HG02623 (cell line): ENCODE data around the gene CTSF.
A peak's percentile ranks its signal among the peaks of the same experiment; 100 is the strongest.
"Not testable (repeated sequence)": the region's sequence is repeated elsewhere in the genome, so short reads cannot be mapped to it uniquely, and the experiment has no call there.

Experiments used
- ATAC-seq: cut with Tn5 transposase; IDR thresholded peaks from one replicate; pipeline ENCODE4 v1.9.1; 2021; ENCODE audit warnings: moderate library complexity; ENCODE audit not compliant: unreplicated experiment

CTSF gene

DNA sequence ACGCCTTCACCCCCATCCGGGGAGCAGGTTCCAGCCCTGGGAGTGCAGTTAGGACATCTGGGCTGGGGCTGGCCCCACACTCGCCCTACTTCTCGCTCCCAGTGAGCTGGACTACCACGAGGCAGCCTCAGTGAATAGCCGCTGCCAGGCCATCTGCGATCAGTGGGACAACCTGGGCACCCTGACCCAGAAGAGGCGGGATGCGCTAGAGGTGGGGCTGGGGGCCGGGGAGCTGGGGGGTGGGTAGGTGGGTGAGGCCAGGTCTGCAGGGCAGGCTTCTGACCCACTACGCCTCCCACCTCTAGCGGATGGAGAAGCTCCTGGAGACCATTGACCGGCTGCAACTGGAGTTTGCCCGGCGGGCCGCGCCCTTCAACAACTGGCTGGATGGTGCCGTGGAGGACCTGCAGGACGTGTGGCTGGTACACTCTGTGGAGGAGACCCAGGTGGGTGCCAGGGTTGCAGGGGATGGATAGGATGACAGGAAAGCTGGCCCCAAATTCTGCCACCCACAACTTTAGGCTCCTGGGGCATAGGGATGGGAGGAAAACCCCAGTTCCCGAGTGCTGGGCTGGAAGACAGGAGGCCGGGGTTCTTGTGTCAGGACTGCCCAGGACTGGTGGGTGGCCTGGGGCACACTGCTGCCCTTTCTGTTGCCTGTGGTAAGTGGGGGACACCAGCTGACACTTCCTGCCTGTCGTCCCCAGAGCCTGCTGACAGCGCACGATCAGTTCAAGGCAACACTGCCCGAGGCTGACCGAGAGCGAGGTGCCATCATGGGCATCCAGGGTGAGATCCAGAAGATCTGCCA is 8.3 kb downstream of the CTSF start:
- no peak for ATAC-seq

DNA sequence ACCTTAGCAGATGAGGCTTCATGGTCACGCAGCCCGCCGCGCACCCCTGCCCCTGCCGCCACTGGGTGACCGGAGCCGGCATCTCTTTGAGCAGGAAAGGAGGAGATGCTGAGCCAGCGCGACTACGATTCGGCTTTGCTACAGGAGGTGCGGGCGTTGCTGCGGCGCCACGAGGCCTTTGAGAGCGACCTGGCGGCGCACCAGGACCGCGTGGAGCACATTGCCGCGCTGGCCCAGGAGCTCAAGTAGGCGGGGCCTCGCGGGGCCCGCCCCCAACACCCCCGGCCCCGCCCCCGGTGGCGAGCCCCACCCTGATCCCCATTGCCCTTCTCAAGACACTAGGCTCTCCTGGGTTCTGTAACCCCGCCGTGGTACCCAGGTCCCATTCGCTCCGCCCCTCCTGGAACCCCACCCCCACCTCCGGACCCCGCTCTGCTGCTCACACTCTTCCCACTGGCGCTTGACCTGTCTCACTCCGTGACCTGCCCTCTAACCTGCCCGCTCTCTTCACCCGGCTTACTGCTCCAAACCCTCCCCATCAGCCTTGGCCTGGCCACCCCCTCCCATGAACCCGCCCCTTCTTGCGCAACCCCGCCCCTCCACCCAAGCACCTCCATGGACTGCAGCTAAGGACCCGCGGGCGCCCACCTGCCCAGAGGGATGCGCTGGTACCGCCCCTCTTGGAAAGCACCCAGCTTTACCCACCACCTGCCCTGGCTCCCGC is 9.1 kb downstream of the CTSF start:
- no peak for ATAC-seq

DNA sequence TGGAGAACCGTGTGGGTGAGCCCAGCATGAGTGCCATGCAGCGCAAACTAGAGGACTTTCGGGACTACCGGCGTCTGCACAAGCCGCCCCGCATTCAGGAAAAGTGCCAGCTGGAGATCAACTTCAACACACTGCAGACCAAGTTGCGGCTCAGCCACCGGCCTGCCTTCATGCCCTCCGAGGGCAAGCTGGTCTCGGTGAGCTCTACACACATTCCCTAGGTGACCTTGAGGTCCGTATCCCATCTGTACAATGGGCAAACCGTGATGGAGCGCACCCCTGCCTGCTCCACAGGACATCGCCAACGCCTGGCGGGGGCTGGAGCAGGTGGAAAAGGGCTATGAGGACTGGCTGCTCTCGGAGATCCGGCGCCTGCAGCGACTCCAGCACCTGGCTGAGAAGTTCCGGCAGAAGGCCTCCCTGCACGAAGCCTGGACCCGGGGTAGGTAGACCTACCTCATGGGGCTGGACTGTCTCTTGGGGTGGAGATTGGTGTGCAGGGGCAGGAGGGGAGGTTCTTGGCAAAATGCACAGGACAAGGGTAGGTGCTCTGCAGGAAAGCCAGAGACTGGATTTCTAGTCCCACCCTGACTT is 10.6 kb downstream of the CTSF start:
- ATAC-seq = no peak

DNA sequence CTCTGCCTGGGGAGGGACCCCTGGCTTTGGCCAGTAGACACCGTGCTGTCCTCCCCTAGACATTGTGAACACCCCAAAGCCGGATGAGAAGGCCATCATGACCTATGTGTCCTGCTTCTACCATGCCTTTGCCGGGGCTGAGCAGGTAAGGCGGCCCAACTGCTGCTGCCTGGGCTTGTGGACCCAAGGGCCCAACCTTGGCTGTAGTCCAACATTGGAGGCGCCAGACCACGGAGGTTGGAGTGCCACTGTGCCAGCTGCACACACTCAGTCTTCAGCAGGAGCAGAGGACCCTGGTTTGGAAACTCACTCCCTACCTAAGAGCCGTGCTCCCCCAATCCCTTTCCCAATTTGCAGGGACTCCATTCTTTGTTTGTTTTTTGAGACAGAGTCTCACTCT is 12.3 kb downstream of the CTSF start:
- ATAC-seq = no peak

DNA sequence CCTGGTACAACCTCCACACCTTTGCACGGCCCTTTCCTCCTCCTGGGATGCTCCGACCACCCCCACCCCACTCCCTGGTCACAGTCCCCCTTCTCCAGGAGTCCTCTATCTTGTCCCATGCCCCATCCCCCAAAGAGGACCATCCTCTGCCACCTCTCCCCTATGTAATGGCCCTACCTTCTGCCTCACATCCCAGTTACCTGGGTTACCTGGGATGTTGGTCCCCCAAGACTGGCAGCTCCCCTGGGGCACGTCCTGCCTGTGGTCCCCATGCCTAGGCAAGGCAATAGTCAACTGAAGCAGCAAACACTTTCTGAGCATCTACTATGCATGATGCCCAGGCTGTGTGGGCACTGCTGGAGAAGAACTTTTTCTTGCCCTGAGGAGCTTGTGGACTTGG is 13.0 kb downstream of the CTSF start:
- ATAC-seq = no peak

DNA sequence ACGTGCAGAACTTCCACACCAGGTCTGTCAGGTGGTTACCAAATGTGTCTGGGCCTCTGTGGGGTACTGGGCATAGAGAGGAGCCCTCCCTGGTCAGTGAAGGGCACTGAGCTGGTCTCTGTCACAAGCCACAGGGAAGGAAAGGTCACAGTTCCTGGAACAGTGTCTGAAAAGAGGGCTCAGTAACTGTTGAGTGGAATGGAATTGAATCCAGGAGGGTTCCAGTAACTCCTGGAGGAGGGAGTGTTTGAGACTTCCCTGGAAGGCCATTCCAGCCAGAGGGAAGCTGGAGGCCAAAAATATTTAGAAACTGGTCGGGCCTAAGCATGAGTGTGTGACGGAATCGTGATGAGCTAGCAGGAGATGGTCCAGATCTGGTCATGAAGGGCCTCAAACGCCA is 13.8 kb downstream of the CTSF start:
- no peak for ATAC-seq

DNA sequence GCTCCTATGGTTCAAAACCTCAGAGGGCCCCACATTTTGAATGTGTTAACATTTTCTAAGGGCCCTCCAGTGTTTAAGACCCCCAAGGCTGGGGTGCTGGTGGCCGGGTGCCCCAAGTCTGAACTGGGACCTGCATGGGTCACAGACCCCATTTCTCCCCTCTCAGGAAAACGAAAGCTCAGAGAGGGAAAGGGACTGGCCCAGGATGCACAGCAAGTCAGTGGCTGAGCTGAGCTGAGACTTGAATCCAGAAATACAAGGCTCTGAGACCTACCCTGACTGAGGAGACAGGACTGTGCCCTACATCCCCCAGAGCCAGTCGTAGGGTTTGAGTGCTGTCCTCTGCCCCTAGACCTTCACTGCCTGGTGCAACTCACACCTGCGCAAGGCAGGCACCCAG is 17.5 kb downstream of the CTSF start:
- ATAC-seq = no peak

DNA sequence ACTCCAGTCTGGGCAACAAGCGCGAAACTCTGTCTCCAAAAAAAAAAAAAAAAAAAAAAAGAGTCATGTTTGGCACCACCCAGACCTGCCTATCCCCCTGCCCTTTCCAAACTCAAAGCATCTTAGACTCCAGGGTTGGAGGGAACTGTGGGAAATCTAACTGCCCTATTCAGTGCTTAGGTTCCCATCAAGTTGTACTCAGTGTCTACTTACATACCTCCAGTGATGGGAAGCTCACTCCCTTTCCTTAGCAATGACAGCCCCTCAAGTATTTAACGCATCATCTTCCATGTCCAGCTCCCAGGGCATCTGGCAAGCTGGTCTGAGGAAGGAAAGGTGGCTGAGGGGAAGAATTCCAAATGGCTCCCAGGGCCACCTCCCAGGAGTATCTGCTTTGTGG is 18.7 kb downstream of the CTSF start:
- no peak for ATAC-seq

DNA sequence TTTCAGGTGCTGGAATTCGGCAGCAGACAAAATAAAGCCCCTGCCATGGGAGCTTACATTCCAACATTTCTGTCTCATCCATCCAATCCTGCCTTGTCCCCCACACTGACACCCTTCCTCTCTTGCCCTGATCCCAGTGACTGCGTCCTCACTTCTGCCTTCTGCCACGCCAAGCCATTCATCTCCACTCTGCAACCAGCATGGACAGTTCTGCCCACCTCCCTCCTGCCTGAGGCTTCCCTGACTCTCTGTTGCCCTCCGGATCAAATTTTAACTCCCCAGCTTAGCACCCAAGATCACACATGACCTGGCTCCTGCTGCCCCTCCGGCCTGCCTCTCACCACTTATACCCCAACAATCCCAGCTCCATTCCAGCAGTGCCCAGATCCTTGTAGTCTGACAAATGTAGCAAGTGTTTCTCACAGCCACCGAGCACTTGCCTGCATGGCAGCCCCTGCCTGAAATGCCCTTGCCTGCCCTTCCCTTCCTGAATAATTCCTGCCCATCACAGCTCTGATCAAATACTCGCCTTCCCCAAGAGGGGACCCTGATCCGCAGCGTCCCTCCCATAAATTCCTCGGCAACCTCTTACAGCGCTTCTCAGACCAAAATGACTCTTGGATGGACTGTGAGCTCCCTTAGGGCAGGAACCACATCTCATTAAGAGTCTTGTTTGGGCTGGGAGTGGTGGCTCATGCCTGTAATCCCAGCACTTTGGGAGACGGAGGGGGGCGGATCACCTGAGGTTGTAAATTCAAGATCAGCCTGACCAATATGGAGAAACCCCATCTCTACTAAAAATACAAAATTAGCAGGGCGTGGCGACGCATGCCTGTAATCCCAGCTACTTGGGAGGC is 19.4 kb downstream of the CTSF start:
- no peak for ATAC-seq

DNA sequence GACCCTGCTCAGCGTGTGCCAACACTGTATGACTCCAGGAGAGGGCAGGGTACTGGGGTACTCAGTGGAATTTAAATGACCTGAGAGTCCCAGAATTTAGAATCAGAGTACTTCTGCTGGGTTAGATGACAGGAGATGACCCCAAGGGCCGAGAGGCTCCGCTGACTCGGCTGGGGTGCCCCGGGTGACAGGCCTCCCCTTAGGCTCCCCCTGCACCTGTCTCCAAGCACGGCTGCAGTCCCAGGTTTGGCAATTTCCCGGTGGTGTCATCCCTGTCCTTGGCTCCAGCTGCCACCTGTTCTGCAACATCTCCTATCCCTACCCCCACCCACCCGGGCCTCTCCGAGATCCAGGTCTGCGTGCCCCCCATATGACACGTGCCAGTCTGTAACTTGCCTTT is 20.4 kb downstream of the CTSF start:
- no peak for ATAC-seq

DNA sequence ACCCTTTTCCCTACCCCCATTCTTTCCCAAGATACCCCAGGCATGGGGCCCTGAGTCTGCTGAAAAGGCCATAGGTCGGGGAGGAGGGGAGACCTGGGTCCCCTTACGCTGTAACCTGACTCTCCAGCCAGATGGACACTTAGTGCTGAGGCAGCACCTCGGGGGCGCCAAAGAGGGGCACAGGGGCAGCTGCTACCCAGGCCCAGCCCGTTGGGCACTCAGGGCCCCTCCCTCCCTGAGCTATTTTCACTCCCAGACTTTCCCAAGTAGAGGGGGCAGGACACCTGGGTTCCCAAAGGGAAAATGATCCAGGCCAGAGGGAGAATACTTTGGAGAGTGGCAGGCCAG is 20.8 kb downstream of the CTSF start:
- no peak for ATAC-seq

DNA sequence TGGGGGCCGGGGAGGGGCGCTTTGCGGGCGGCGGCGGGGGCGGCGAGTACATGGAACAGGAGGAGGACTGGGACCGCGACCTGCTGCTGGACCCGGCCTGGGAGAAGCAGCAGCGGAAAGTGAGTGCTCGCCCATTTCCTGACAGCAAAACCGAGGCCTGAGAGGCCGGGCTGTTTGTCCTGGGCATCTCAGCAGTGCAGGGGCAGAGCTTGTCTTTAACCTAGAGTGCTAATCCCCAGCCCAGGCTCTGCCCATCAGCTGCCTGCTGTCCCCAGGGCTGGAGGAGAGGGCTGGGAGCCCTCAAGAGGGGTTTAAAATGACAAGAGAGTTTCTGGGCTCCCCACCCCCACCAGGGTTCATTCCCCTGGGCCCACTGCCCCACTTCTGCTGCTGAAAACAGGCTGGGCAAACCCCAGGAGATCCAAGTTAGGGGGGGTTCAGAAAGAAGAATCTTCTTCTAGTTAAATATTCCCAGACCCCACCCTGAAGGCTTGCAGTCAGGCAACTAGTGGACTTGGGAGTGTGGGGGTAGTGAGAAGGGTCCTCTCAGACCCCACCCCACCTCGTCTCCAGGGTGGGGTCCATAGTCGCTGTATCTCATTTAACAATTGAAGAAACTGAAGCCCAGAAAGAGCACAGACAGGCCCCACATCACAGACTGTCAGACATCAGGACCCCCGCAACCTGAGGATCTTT is 21.3 kb downstream of the CTSF start:
- no peak for ATAC-seq

DNA sequence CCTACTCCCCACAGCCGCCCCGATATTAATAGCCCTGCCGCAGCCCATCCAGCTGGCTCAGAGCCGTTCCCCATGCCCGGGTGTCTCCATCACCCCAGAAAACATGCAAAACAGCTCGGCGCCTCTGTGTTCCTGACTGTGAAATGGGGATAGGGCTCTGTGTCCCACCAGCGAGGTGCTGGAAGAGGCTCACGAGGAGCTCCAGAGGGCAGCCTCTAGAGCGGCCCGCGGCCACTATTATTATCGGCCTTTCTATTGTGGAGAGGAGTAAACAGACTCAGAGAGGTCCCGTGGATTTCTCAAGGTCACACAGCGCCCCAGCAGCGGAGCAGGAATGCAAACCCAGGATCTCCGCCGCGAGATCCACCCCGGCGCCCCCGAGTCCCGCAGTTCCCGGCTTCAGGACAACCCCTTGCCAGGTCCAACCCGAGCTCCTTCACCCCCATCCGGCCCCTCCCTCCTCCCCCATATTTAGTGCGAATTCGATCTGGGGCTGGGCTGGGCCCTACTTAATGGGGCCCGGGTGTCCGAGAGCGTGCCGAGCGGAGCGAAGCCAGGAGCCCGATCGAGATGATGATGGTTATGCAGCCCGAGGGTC is 21.9 kb downstream of the CTSF start, which contains the start of gene ACTN3:
ACTN3 (plus strand) TSS at position 536 of the 598 bp plus-strand sequence; CDS start at position 571, 35 bp downstream.
- no peak for ATAC-seq

DNA sequence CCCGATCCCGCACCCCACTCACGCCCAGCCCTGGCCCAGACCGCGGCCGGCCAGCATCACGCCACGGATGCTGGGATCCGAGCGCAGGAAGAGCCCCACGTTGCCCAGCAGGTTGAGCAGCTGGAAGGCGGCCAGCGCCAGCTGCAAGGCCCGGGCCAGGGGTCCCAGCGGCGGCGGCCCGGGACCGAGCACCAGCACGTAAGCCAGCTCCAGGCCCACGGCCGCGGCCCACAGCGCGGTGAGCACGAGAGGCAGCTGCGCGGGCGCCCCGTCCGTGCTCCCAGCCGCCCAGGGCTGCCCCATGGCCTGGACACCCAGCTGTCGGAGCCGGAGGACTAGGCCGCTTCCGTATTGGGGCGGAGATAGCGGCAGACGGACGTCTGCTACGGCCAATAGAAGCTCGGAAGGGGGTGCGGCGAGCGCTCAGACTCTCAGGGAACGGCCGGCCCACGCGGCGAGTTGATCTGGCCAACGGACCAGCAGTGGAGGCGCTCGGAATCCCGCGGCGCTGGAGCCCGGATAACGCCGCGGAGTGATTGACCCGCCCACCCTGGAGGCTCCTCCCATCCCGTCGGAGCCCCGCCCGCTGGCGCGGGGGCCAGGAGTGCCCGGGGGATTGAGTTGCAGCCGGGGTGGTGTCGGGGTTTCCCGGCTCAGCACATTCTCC is 22.6 kb downstream of the CTSF start, which contains the start of gene ZDHHC24:
ZDHHC24 (minus strand) TSS at position 348 of the 667 bp plus-strand sequence; CDS start at position 303, 45 bp downstream.
- peak; percentile 66 for ATAC-seq

DNA sequence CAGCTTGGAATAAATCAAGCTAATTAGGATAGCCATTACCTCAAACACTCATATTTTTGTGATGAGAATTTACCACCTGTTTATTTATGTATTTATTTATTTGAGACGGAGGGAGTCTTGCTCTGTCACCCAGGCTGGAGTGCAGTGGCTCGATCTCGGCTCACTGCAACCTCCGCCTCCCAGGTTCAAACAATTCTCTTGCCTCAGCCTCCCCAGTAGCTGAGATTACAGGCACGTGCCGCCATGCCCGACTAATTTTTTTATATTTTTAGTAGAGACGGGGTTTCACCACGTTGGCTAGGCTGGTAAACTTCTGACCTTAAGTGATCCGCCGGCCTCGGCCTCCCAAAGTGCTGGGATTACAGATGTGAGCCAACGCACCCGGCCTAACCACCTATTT is 23.5 kb downstream of the CTSF start:
- ATAC-seq = not testable (repeated sequence)

DNA sequence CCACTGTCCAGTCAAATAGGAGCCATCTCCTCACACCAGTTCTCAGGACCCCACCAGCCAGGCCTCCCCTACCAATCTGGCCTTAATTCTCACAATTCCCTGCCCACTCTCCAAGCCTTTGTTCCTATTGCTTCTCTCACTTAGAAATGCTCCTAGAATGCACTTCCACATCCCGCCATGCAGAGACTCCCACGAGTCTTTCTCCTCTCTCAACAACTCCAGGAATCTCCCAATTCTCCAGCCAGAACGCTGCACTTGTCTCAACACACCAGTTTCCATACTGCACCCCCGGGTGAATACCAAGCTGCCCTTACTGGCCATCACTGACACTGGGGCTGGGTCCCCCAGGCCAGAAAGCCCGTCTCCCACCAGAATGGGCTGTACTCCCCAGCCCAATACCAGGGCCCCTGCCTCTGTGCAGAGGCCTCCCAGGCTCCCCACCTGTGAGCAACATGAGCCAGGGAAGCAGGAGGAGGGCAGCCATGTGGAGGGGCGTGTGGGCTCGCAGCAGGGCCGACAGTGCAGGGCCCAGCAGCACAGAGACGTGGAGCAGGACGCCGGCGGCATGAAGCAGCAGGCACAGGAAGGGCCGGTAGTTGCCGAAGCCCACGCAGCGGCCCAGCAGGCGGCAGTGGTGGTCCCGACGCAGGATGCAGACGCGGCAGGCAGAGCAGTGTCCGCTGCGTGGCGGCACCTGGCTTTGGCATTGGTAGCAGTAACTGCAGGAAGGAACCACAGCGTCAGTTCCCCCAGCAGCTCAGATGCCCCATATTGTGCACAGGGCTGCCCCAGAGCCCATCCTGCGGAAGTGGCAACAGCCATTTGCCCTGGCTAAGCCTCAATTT is 24.9 kb downstream of the CTSF start:
- no peak for ATAC-seq

DNA sequence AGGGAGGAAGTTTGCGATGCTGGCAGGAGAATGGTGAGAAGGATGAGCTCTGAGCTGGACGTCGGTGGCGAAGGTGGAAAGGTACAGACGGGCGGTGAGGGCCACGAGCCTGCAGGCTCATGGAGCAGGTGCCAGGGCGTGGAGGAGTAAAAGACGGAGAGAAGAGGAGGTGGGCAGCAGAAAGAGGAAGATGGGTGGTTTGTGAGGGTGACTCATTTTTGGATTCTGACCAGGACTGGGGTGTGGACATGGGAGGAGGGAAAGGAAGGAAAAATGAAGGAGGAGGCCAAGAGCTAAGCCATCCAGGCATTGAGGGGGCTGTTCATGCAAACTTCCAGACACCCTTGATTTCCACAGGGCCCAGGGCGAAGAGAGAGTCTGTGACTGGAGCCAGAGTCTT is 26.0 kb downstream of the CTSF start:
- ATAC-seq = no peak

DNA sequence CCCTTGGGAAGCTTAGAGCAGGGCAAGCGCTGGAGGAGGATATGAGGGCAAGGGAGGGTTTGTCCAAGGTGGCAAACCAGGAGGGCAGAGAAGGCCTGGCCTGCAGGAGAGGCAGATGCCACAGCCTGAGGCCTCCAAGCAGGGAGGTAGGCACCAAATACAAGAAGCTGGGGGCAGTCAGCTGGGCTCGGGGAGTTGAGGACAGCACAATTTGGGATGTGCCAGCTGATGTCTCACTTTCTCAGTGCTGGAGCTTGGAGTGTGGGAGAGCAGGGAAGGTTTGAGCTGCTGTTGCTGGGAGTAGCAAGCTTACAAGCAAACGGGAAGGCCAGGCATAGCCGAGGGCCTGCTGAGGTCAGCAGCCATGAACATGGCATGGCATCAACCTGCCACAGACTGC is 26.5 kb downstream of the CTSF start:
- no peak for ATAC-seq

DNA sequence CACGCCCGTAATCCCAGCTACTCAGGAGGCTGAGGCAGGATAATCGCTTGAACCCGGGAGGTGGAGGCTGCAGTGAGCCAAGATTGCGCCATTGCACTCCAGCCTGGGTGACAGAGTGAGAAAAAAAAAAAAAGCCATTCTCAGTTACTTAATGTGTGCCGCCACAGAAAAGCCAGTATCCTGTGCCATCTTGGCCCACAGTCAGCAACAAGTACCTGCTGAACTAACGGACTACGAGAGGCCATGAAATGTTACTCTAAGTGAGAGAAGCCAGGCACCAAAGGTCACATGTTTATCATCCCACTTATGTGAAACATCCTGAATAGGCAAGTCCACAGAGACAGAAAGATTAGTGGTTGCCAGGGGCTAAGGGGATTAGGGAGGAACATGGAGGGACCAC is 27.8 kb downstream of the CTSF start:
- ATAC-seq = not testable (repeated sequence)
